Temporal lobe (tissue), 1 donor: ENCODE data around the gene COL13A1. TPM values are rescaled to one million over a fixed set of nuclear protein-coding genes. Genes with fewer than 3 reads are reported as not detected.

Source experiments
- total RNA-seq: library from RNA; depleted of rRNA; stranded (reverse); fragments of >200 nt; gene quantifications from one replicate; pipeline ENCODE4 v1.2.3, GENCODE V29; 2014

Gene COL13A1
- total RNA-seq, 1 donor from 2014 or later: 2.7 TPM

Other genes with a start within 250 kb of the COL13A1 start
- gene NEUROG3, start 228.5 kb upstream of the COL13A1 start, total RNA-seq: not detected
- gene FAM241B, start 171.7 kb upstream of the COL13A1 start, total RNA-seq: 12.8 TPM